Neuronal stem cell (in vitro differentiated cells): ENCODE results near the gene SHROOM2.

Experiments
- DNase-seq: peaks from one replicate; pipeline ENCODE4 v3.0.0-alpha.2; 2013; ENCODE audit warnings: low spot score
- H2AFZ ChIP-seq: one replicate; pipeline ENCODE4 v1.6.1; 2013; ENCODE audit warnings: mild to moderate bottlenecking, low read length, inconsistent platforms
- H2AK5ac ChIP-seq: 2 replicates; pipeline ENCODE4 v1.6.1; 2013; ENCODE audit warnings: low read depth, mild to moderate bottlenecking, inconsistent platforms, low read length, moderate library complexity, mixed read lengths
- H2BK120ac ChIP-seq: 2 replicates; pipeline ENCODE4 v1.6.1; 2013; ENCODE audit warnings: low read depth, mild to moderate bottlenecking, inconsistent platforms, low read length, moderate library complexity, mixed read lengths
- H2BK12ac ChIP-seq: one replicate; pipeline ENCODE4 v1.6.1; 2013; ENCODE audit warnings: low read length, inconsistent platforms
- H2BK15ac ChIP-seq: 2 replicates; pipeline ENCODE4 v1.6.1; 2013; ENCODE audit warnings: mild to moderate bottlenecking, low read length, inconsistent platforms, mixed read lengths
- H2BK5ac ChIP-seq: one replicate; pipeline ENCODE4 v1.6.1; 2013; ENCODE audit warnings: inconsistent platforms, mild to moderate bottlenecking, low read length, moderate library complexity
- H3K14ac ChIP-seq: one replicate; pipeline ENCODE4 v1.6.1; 2013; ENCODE audit warnings: low read length, inconsistent platforms
- H3K18ac ChIP-seq: 2 replicates; pipeline ENCODE4 v1.6.1; 2013; ENCODE audit warnings: low read length, inconsistent platforms
- H3K23ac ChIP-seq: 2 replicates; pipeline ENCODE4 v1.6.1; 2013; ENCODE audit warnings: low read depth, mild to moderate bottlenecking, mixed read lengths, low read length, inconsistent platforms; ENCODE audit not compliant: poor library complexity
- H3K27ac ChIP-seq: replicated peaks from 3 replicates; pipeline ENCODE4 v1.5.1; 2013; ENCODE audit warnings: low read length, inconsistent platforms
- H3K27me3 ChIP-seq, 3 experiments: 2 replicates each; pipeline ENCODE4 v1.6.1; 2013; ENCODE audit warnings: low read length in 3 of 3, mild to moderate bottlenecking in 2 of 3, inconsistent platforms in 1 of 3, low read depth in 1 of 3, mixed read lengths in 1 of 3, moderate library complexity in 1 of 3; ENCODE audit not compliant: control insufficient read depth in 3 of 3, insufficient read depth in 3 of 3
- H3K36me3 ChIP-seq, 2 donors: replicated peaks in 1 of 2; 2 replicates each; pipeline ENCODE4 v1.6.1; 2013; ENCODE audit warnings: low read length in 2 of 2; ENCODE audit not compliant: control insufficient read depth in 2 of 2, insufficient read depth in 2 of 2
- H3K4ac ChIP-seq: 2 replicates; pipeline ENCODE4 v1.6.1; 2013; ENCODE audit warnings: inconsistent platforms, mild to moderate bottlenecking, low read length, moderate library complexity
- H3K4me1 ChIP-seq, 2 donors: 1 replicate in 1 of 2; 2 replicates in 1 of 2; pipeline ENCODE4 v1.6.1; 2013; ENCODE audit warnings: low read length in 2 of 2, low read depth in 1 of 2; ENCODE audit not compliant: control insufficient read depth in 2 of 2, insufficient read depth in 1 of 2
- H3K4me2 ChIP-seq: one replicate; pipeline ENCODE4 v1.6.1; 2013; ENCODE audit warnings: mild to moderate bottlenecking, low read length, inconsistent platforms; ENCODE audit not compliant: insufficient read depth, poor library complexity, severe bottlenecking
- H3K4me3 ChIP-seq, 2 donors: 2 replicates each; pipeline ENCODE4 v1.5.1; 2013; ENCODE audit warnings: low read length in 2 of 2, mild to moderate bottlenecking in 2 of 2, inconsistent platforms in 1 of 2, moderate library complexity in 1 of 2
- H3K79me1 ChIP-seq: one replicate; pipeline ENCODE4 v1.6.1; 2013; ENCODE audit warnings: low read depth, mild to moderate bottlenecking, inconsistent platforms, low read length, moderate library complexity
- H3K9ac ChIP-seq: one replicate; pipeline ENCODE4 v1.6.1; 2013; ENCODE audit warnings: mild to moderate bottlenecking, low read depth, low read length, inconsistent platforms; ENCODE audit not compliant: poor library complexity
- H3K9me3 ChIP-seq, 2 donors: replicated peaks in 1 of 2; 2 replicates each; pipeline versions ENCODE3 to v1.6.1; 2013; ENCODE audit warnings: low read length in 2 of 2, mild to moderate bottlenecking in 2 of 2, inconsistent platforms in 1 of 2, low read depth in 1 of 2, mixed read lengths in 1 of 2, moderate library complexity in 1 of 2; ENCODE audit not compliant: control insufficient read depth in 2 of 2, insufficient read depth in 1 of 2
- H4K8ac ChIP-seq: one replicate; pipeline ENCODE4 v1.6.1; 2013; ENCODE audit warnings: low read depth, mild to moderate bottlenecking, inconsistent platforms, low read length, moderate library complexity
- H4K91ac ChIP-seq: one replicate; pipeline ENCODE4 v1.6.1; 2013; ENCODE audit warnings: low read length, low read depth, mild to moderate bottlenecking, inconsistent platforms; ENCODE audit not compliant: poor library complexity
- WGBS, 2 donors: extraction: QIAGEN DNeasy Blood & Tissue Kit; methylation state at CpG; one replicate each; pipeline ENCODE4 v1.1.7; 2013; ENCODE audit warnings: missing lambda C conversion rate in 2 of 2, mixed read lengths in 1 of 2; ENCODE audit not compliant: insufficient read length in 2 of 2, insufficient replicate concordance in 1 of 2; ENCODE audit errors: extremely low coverage in 2 of 2; 5-methylcytosine and 5-hydroxymethylcytosine counted together

SHROOM2 gene

GRCh38 chrX:9887659-9888297 lies 101.5 kb downstream of the SHROOM2 start:
- H2BK120ac ChIP-seq: no peak overlapping the region
- H3K23ac ChIP-seq: no peak overlapping the region
- H2BK5ac ChIP-seq: no peak overlapping the region
- H2BK12ac ChIP-seq: no peak overlapping the region
- no peak overlapping the region for H2BK15ac ChIP-seq
- no peak for DNase-seq
- no peak overlapping the region for H3K4me3 ChIP-seq
- H3K9me3 ChIP-seq: no peaks in the 10 kb centered on the region
- no peak overlapping the region for H2AFZ ChIP-seq
- no peaks in the 10 kb centered on the region for H3K27me3 ChIP-seq
- peaks cover 0 to 6% of the 10 kb centered on the region in 2 donors for H3K4me1 ChIP-seq
- no peak overlapping the region for H3K27ac ChIP-seq
- H3K18ac ChIP-seq: no peak overlapping the region
- no peak overlapping the region for H4K8ac ChIP-seq
- peaks cover 3 to 4% of the 10 kb centered on the region in 2 donors for H3K36me3 ChIP-seq
- no peak overlapping the region for H3K4ac ChIP-seq
- H2AK5ac ChIP-seq: no peak overlapping the region
- no CpG with 5 or more reads among the region's 11 CpGs for WGBS, 2 donors
- H3K14ac ChIP-seq: no peak overlapping the region
- no peak overlapping the region for H3K4me2 ChIP-seq
- H4K91ac ChIP-seq: no peak overlapping the region
- H3K79me1 ChIP-seq: peaks cover 3% of the 10 kb centered on the region
- no peak overlapping the region for H3K9ac ChIP-seq

DNA sequence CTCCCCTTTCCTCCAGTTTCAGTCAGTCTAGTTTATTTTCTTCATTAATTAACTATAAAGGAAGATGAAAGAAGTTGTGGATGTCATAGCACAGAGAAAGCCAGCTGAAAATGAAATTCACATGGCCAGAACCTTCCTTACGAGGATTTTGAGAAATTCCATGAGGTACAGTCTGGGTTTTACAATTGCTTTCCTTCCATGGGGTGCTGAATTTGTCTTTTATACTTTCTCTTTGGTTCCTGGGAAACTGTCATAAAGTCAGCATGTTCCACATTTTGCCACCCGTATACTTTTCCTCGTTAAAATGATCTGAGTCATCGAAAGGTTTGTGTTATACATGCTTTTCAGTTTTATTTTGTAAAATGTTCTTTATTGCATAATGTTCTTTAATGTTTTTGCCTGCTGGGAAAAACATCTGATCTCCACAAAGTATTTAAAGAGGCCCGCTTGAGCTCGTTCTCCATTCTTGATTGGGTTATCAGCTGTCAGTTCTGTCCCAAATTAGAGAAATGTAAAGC lies 102.8 kb downstream of the SHROOM2 start:
- Histone ChIP-seq H4K91ac (no peak overlapping the region), H3K18ac (no peak overlapping the region), H3K9ac (no peak overlapping the region)

GRCh38 chrX:9890681-9891091 lies 104.5 kb downstream of the SHROOM2 start:
- H3K18ac ChIP-seq: no peak overlapping the region
- H3K9me3 ChIP-seq: no peaks in the 10 kb centered on the region
- H2AFZ ChIP-seq: no peak overlapping the region
- no peak overlapping the region for H2AK5ac ChIP-seq
- H3K4me1 ChIP-seq: peaks cover 0 to 6% of the 10 kb centered on the region in 2 donors
- H3K4ac ChIP-seq: no peak overlapping the region
- H4K8ac ChIP-seq: no peak overlapping the region
- WGBS, 2 donors: no CpG with 5 or more reads among the region's 24 CpGs
- H3K14ac ChIP-seq: no peak overlapping the region
- peaks cover 5% of the 10 kb centered on the region for H3K79me1 ChIP-seq
- no peak overlapping the region for H2BK15ac ChIP-seq
- no peak overlapping the region for H3K4me3 ChIP-seq
- no peak overlapping the region for H2BK5ac ChIP-seq
- no peak overlapping the region for H3K9ac ChIP-seq
- no peak overlapping the region for H4K91ac ChIP-seq
- H3K36me3 ChIP-seq: peaks cover 3 to 15% of the 10 kb centered on the region in 2 donors
- no peaks in the 10 kb centered on the region for H3K27me3 ChIP-seq
- peak overlapping the region; percentile 31 for H3K23ac ChIP-seq
- no peak overlapping the region for H2BK120ac ChIP-seq
- H3K27ac ChIP-seq: no peak overlapping the region
- H2BK12ac ChIP-seq: no peak overlapping the region
- no peak for DNase-seq
- no peak overlapping the region for H3K4me2 ChIP-seq

More for the DNA sequence above, 102.8 kb downstream of the SHROOM2 start:
- Histone ChIP-seq H3K79me1 (peaks cover 5% of the 10 kb centered on the region), H3K36me3 (peaks cover 3 to 5% of the 10 kb centered on the region in 2 donors), H2BK15ac (no peak overlapping the region), H4K8ac (no peak overlapping the region), H3K4me2 (no peak overlapping the region), H2BK120ac (no peak overlapping the region), H2BK12ac (no peak overlapping the region), H3K4me3 (no peak overlapping the region), H3K27me3 (no peaks in the 10 kb centered on the region), H2AFZ (no peak overlapping the region), H3K14ac (no peak overlapping the region), H3K9me3 (no peaks in the 10 kb centered on the region), H2AK5ac (no peak overlapping the region), H3K4me1 (peaks cover 0 to 6% of the 10 kb centered on the region in 2 donors), H3K4ac (no peak overlapping the region), H3K27ac (no peak overlapping the region), H3K23ac (no peak overlapping the region), H2BK5ac (no peak overlapping the region)
- no CpG with 5 or more reads among the region's 6 CpGs for WGBS, 2 donors
- no peak for DNase-seq

GRCh38 chrX:9895225-9895912 lies 109.1 kb downstream of the SHROOM2 start:
- no peak overlapping the region for H2AFZ ChIP-seq
- H2BK12ac ChIP-seq: no peak overlapping the region
- no peaks in the 10 kb centered on the region for H3K27me3 ChIP-seq
- no peak overlapping the region for H3K4ac ChIP-seq
- H3K4me1 ChIP-seq: peaks cover 2 to 13% of the 10 kb centered on the region in 2 donors
- no peak overlapping the region for H4K8ac ChIP-seq
- H3K79me1 ChIP-seq: peaks cover 8% of the 10 kb centered on the region
- H3K9me3 ChIP-seq: no peaks in the 10 kb centered on the region
- no peak overlapping the region for H3K9ac ChIP-seq
- WGBS, 2 donors: no CpG with 5 or more reads among the region's 36 CpGs
- no peak overlapping the region for H3K4me3 ChIP-seq
- H3K4me2 ChIP-seq: no peak overlapping the region
- H3K18ac ChIP-seq: no peak overlapping the region
- H2BK120ac ChIP-seq: no peak overlapping the region
- H2BK5ac ChIP-seq: no peak overlapping the region
- H4K91ac ChIP-seq: no peak overlapping the region
- DNase-seq: no peak
- H3K36me3 ChIP-seq: peaks cover 3 to 25% of the 10 kb centered on the region in 2 donors
- no peak overlapping the region for H2BK15ac ChIP-seq
- H3K23ac ChIP-seq: no peak overlapping the region
- H3K27ac ChIP-seq: no peak overlapping the region
- H3K14ac ChIP-seq: no peak overlapping the region
- H2AK5ac ChIP-seq: no peak overlapping the region
